ENCODE measurements around the gene TRIL. TPM values are rescaled to one million over a fixed set of nuclear protein-coding genes. Genes with fewer than 3 reads are reported as not detected.

Gene TRIL
- total RNA-seq, 1 experiment from 2014 or later = 0.45 TPM

DNA sequence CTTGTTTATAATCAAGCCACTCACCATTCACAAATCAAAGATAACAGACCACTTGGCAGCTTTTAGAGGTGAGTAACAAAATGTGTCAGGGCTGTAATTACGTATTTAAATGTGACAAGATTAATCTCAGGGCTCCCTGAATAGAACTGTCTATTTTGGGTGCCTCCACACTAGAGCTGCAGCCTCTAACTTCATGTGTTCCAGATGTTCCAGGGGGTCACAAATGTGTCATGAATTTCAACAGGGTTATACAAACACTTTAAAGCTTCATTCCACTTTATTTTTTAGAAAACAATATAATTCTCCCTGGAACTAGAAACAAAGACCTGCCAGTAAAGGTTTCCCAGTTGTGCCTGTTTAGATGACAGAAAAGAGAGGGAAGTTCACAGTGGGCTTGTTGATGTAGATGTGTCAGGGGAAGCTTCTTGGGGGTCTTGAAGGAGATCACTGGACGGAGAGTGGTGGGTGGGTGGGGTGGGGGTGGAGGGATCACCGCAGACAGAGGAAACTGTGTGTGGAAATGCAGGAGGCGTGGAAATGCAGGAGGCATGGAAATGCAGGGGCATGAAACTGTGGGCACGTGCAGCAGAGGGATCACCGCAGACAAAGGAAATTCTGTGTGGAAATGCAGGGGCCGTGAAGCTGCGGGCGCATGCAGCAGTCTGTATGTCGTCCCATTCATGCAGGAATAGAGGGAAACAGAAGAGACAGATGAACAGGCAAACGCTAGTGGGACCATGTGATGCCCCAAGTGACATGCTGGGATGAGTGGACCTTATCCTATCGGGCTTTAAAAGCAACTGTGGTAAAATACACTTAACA lies 42.0 kb upstream of the TRIL start:
- Histone ChIP-seq H3K4me3 (ENCODE audit: low read depth, low read length) (no peak overlapping the region), H3K9me3 (peaks cover 7% of the 10 kb centered on the region; the same call in 1 of the 2 replicates), H3K36me3 (ENCODE audit: control insufficient read depth, insufficient read depth, low read length) (no peaks in the 10 kb centered on the region; the same call in 1 of the 2 replicates), H3K4me1 (no peaks in the 10 kb centered on the region), H3K27me3 (replicated peaks; ENCODE audit: control insufficient read depth, insufficient read depth, low read length) (no peaks in the 10 kb centered on the region)
- H3K27ac Mint-ChIP-seq (ENCODE audit: unreplicated experiment) = no peak overlapping the region
- no TSS peak for BruUV-seq (replicated peaks)
- H3K36me3 Mint-ChIP-seq (ENCODE audit: insufficient read depth, unreplicated experiment) = no peaks in the 10 kb centered on the region
- H3K4me1 Mint-ChIP-seq (ENCODE audit: low read depth, unreplicated experiment) = no peaks in the 10 kb centered on the region
- no peak for DNase-seq
- no peak overlapping the region for H3K4me3 Mint-ChIP-seq (ENCODE audit: unreplicated experiment)
- intact Hi-C loops (cut with micrococcal nuclease; ENCODE audit: unreplicated experiment) = no loop called here
- CTCF ChIA-PET = no interaction called here
- H3K9me3 Mint-ChIP-seq (ENCODE audit: unreplicated experiment) = peaks cover 19% of the 10 kb centered on the region
- H3K27me3 Mint-ChIP-seq (ENCODE audit: insufficient read depth, unreplicated experiment) = no peaks in the 10 kb centered on the region
- TF ChIP-seq, protein P1, sequence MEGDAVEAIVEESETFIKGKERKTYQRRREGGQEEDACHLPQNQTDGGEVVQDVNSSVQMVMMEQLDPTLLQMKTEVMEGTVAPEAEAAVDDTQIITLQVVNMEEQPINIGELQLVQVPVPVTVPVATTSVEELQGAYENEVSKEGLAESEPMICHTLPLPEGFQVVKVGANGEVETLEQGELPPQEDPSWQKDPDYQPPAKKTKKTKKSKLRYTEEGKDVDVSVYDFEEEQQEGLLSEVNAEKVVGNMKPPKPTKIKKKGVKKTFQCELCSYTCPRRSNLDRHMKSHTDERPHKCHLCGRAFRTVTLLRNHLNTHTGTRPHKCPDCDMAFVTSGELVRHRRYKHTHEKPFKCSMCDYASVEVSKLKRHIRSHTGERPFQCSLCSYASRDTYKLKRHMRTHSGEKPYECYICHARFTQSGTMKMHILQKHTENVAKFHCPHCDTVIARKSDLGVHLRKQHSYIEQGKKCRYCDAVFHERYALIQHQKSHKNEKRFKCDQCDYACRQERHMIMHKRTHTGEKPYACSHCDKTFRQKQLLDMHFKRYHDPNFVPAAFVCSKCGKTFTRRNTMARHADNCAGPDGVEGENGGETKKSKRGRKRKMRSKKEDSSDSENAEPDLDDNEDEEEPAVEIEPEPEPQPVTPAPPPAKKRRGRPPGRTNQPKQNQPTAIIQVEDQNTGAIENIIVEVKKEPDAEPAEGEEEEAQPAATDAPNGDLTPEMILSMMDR (IDR thresholded peaks at IDR 0.05; ENCODE audit: insufficient read depth in 1 of 2, low read depth in 1 of 2, low read length in 1 of 2, severe bottlenecking in 1 of 2, unreplicated experiment in 1 of 2) = no peak
- POLR2A ChIA-PET = no interaction called here

DNA sequence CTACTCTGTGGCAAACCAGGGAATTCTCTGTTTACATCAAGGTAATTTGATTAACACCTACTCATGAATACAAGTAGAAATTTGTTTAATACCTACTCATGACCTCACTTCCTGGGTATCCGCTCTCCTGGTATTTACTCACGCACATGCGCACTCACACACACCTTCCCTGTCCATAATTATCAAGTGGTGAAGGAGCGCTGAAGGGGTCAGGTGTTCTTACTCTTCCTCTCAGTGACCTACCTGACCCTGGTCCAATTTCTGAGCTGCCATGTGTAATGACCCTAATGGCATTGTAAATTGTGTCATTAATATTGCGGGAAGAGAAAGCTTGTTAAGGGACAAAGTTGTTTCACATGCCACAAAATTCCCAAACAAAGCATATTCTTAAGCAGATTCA lies 41.3 kb upstream of the TRIL start:
- H3K36me3 ChIP-seq (ENCODE audit: control insufficient read depth, insufficient read depth, low read length) = no peaks in the 10 kb centered on the region; the same call in 1 of the 2 replicates
- TF ChIP-seq, protein P1 (IDR thresholded peaks at IDR 0.05; ENCODE audit: insufficient read depth in 1 of 2, low read depth in 1 of 2, low read length in 1 of 2, severe bottlenecking in 1 of 2, unreplicated experiment in 1 of 2) = no peak
- intact Hi-C loops (cut with micrococcal nuclease; ENCODE audit: unreplicated experiment) = no loop called here
- ChIA-PET POLR2A (interaction anchor here (0.5 kb wide), 1 partner anchor 334 kb away, joined by 3 read pairs; no protein-coding TSS in a partner anchor), CTCF (no interaction called here)
- no peak overlapping the region for H3K4me3 ChIP-seq (ENCODE audit: low read depth, low read length)
- Mint-ChIP-seq H3K27me3 (ENCODE audit: insufficient read depth, unreplicated experiment) (no peaks in the 10 kb centered on the region), H3K4me3 (ENCODE audit: unreplicated experiment) (no peak overlapping the region), H3K4me1 (ENCODE audit: low read depth, unreplicated experiment) (no peaks in the 10 kb centered on the region), H3K36me3 (ENCODE audit: insufficient read depth, unreplicated experiment) (no peaks in the 10 kb centered on the region), H3K9me3 (ENCODE audit: unreplicated experiment) (peaks cover 19% of the 10 kb centered on the region), H3K27ac (ENCODE audit: unreplicated experiment) (no peak overlapping the region)
- DNase-seq = no peak
- H3K4me1 ChIP-seq = no peaks in the 10 kb centered on the region
- H3K27me3 ChIP-seq (replicated peaks; ENCODE audit: control insufficient read depth, insufficient read depth, low read length) = no peaks in the 10 kb centered on the region
- peaks cover 7% of the 10 kb centered on the region; the same call in 1 of the 2 replicates for H3K9me3 ChIP-seq
- BruUV-seq (replicated peaks) = no TSS peak

DNA sequence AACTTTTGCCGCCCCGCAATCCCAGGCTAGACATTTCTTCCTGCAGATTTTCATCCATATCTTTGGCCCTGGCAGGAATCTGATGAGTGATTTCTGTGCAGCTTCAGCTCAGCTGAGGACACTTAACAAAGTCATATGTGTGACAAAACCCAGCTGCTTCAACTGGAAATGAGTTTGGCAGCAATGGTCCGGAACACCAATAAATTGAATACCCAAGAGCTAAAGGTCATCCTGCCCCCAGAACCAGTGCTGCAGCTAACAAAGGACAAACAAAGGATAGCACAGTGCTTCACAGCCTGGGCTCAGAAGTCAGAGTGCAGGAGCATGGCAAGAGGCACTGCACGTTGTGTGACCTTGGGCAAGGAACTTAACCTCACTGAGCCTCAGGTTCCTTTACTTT lies 40.0 kb upstream of the TRIL start:
- Histone ChIP-seq H3K36me3 (ENCODE audit: control insufficient read depth, insufficient read depth, low read length) (no peaks in the 10 kb centered on the region; the same call in 1 of the 2 replicates), H3K27me3 (replicated peaks; ENCODE audit: control insufficient read depth, insufficient read depth, low read length) (no peaks in the 10 kb centered on the region), H3K9me3 (peaks cover 3% of the 10 kb centered on the region; the same call in 1 of the 2 replicates), H3K4me1 (no peaks in the 10 kb centered on the region), H3K4me3 (ENCODE audit: low read depth, low read length) (no peak overlapping the region)
- no peaks in the 10 kb centered on the region for H3K4me1 Mint-ChIP-seq (ENCODE audit: low read depth, unreplicated experiment)
- peaks cover 9% of the 10 kb centered on the region for H3K9me3 Mint-ChIP-seq (ENCODE audit: unreplicated experiment)
- intact Hi-C loops (cut with micrococcal nuclease; ENCODE audit: unreplicated experiment) = no loop called here
- no peak overlapping the region for H3K27ac Mint-ChIP-seq (ENCODE audit: unreplicated experiment)
- no TSS peak for BruUV-seq (replicated peaks)
- no peaks in the 10 kb centered on the region for H3K36me3 Mint-ChIP-seq (ENCODE audit: insufficient read depth, unreplicated experiment)
- H3K4me3 Mint-ChIP-seq (ENCODE audit: unreplicated experiment) = no peak overlapping the region
- ChIA-PET POLR2A (no interaction called here), CTCF (interaction anchor here (0.6 kb wide), 1 partner anchor 94 kb away, joined by 3 read pairs; no protein-coding TSS in a partner anchor)
- TF ChIP-seq, protein P1 (IDR thresholded peaks at IDR 0.05; ENCODE audit: insufficient read depth in 1 of 2, low read depth in 1 of 2, low read length in 1 of 2, severe bottlenecking in 1 of 2, unreplicated experiment in 1 of 2) = no peak
- no peaks in the 10 kb centered on the region for H3K27me3 Mint-ChIP-seq (ENCODE audit: insufficient read depth, unreplicated experiment)
- no peak for DNase-seq
